NCI-H748 (cell line): Measurements from ENCODE around the gene CSF1R.
"Not testable (repeated sequence)": the region's sequence is repeated elsewhere in the genome, so short reads cannot be mapped to it uniquely, and the experiment has no call there.

Experiments
- DNase-seq: peaks from one replicate; lab custom pipeline; 2025; ENCODE audit not compliant: unreplicated experiment; lab: John Stamatoyannopoulos, UW

The CSF1R gene

GRCh38 chr5:150105928-150106615, 19.7 kb upstream of the CSF1R start:
- DNase-seq: no peak

GRCh38 chr5:150104550-150104870, 18.2 kb upstream of the CSF1R start:
- DNase-seq: no peak

GRCh38 chr5:150103678-150104549, 17.6 kb upstream of the CSF1R start:
- DNase-seq: no peak

GRCh38 chr5:150101023-150101422, 14.7 kb upstream of the CSF1R start:
- DNase-seq: no peak

GRCh38 chr5:150097152-150097551, 10.8 kb upstream of the CSF1R start:
- no peak for DNase-seq

- no peak for DNase-seq
Measured at GRCh38 chr5:150092159-150092787, 5.9 kb upstream of the CSF1R start.

GRCh38 chr5:150085191-150085912, 1.0 kb downstream of the CSF1R start:
- no peak for DNase-seq

- not testable (repeated sequence) for DNase-seq
Measured at GRCh38 chr5:150084754-150085153, 1.6 kb downstream of the CSF1R start.

- DNase-seq: no peak
Measured at GRCh38 chr5:150082889-150083288, 3.5 kb downstream of the CSF1R start.

- DNase-seq: no peak
Measured at GRCh38 chr5:150082374-150082773, 4.0 kb downstream of the CSF1R start.

GRCh38 chr5:150081541-150082283, 4.6 kb downstream of the CSF1R start:
- DNase-seq: no peak

- DNase-seq: no peak
Measured at GRCh38 chr5:150080696-150081435, 5.5 kb downstream of the CSF1R start.

GRCh38 chr5:150079909-150080461, 6.4 kb downstream of the CSF1R start:
- DNase-seq: no peak

GRCh38 chr5:150078802-150079689, 7.3 kb downstream of the CSF1R start:
- no peak for DNase-seq

- DNase-seq: no peak
Measured at GRCh38 chr5:150077996-150078801, 8.2 kb downstream of the CSF1R start.

GRCh38 chr5:150077060-150077459, 9.3 kb downstream of the CSF1R start:
- DNase-seq: no peak

- DNase-seq: no peak
Measured at GRCh38 chr5:150075806-150076205, 10.5 kb downstream of the CSF1R start.

GRCh38 chr5:150075233-150075632, 11.1 kb downstream of the CSF1R start:
- no peak for DNase-seq
